Liver (tissue), 9 donors: ENCODE data around the gene KIFC3. TPM values are rescaled to one million over a fixed set of nuclear protein-coding genes. Genes with fewer than 3 reads are reported as not detected.

Source experiments
- DNase-seq: peaks from one replicate; pipeline ENCODE4 v3.0.0-alpha.2; 2017; ENCODE audit warnings: low spot score
- H3K27ac ChIP-seq, 2 donors: one replicate each; pipeline ENCODE4 v1.7.0; 2013; ENCODE audit warnings: inconsistent platforms in 2 of 2, low read length in 2 of 2, control low read depth in 1 of 2, low read depth in 1 of 2, mild to moderate bottlenecking in 1 of 2
- H3K27me3 ChIP-seq, 4 donors: one replicate each; pipeline versions ENCODE4 v1.6.1 to v1.7.0; 2013; ENCODE audit warnings: low read length in 3 of 4, inconsistent platforms in 1 of 4, mild to moderate bottlenecking in 1 of 4, moderate library complexity in 1 of 4; ENCODE audit not compliant: control insufficient read depth in 4 of 4, insufficient read depth in 4 of 4
- H3K36me3 ChIP-seq, 4 donors: one replicate each; pipeline versions ENCODE4 v1.6.1 to v1.7.0; 2013; ENCODE audit warnings: low read length in 3 of 4, mild to moderate bottlenecking in 3 of 4, low read depth in 1 of 4, moderate library complexity in 1 of 4; ENCODE audit not compliant: control insufficient read depth in 4 of 4, insufficient read depth in 3 of 4
- H3K4me1 ChIP-seq, 4 donors: one replicate each; pipeline versions ENCODE4 v1.6.1 to v1.7.0; 2013; ENCODE audit warnings: low read length in 3 of 4, mild to moderate bottlenecking in 3 of 4, moderate library complexity in 1 of 4; ENCODE audit not compliant: control insufficient read depth in 4 of 4, insufficient read depth in 4 of 4
- H3K4me3 ChIP-seq, 3 donors: one replicate each; pipeline versions ENCODE4 v1.6.1 to v1.7.0; 2013; ENCODE audit warnings: low read length in 3 of 3, control low read depth in 1 of 3, low read depth in 1 of 3, mild to moderate bottlenecking in 1 of 3
- H3K9ac ChIP-seq, 2 donors: one replicate each; pipeline ENCODE4 v1.7.0; 2013; ENCODE audit warnings: low read length in 2 of 2, mild to moderate bottlenecking in 2 of 2, moderate library complexity in 2 of 2, control low read depth in 1 of 2, low read depth in 1 of 2
- H3K9me3 ChIP-seq, 4 donors: one replicate each; pipeline versions ENCODE4 v1.6.1 to v1.7.0; 2013; ENCODE audit warnings: low read length in 3 of 4; ENCODE audit not compliant: control insufficient read depth in 4 of 4
- EGR1 ChIP-seq, 2 donors: IDR thresholded peaks; 2 replicates each; pipeline ENCODE4 v1.6.1; 2016 to 2018; ENCODE audit warnings: antibody characterized with exemption in 2 of 2, low read depth in 2 of 2
- FOXA2 ChIP-seq: IDR thresholded peaks from 2 replicates; pipeline ENCODE4 v1.6.1; 2016; ENCODE audit warnings: antibody characterized with exemption
- HNF4A ChIP-seq, 2 donors: conservative IDR thresholded peaks; 2 replicates each; pipeline ENCODE4 v1.6.1; 2016; ENCODE audit warnings: antibody characterized with exemption in 2 of 2, mild to moderate bottlenecking in 2 of 2
- HNF4G ChIP-seq: IDR thresholded peaks from 2 replicates; pipeline ENCODE4 v1.6.1; 2016; ENCODE audit warnings: antibody characterized with exemption
- MAX ChIP-seq: IDR thresholded peaks from 2 replicates; pipeline ENCODE4 v1.6.1; 2016; ENCODE audit warnings: antibody characterized with exemption
- NR2F2 ChIP-seq: IDR thresholded peaks from 2 replicates; pipeline ENCODE4 v1.6.1; 2016; ENCODE audit warnings: antibody characterized with exemption
- RXRA ChIP-seq, 2 donors: IDR thresholded peaks; 2 replicates each; pipeline ENCODE4 v1.6.1; 2017 to 2018; ENCODE audit warnings: antibody characterized with exemption in 2 of 2, mild to moderate bottlenecking in 1 of 2
- SP1 ChIP-seq: IDR thresholded peaks from 2 replicates; pipeline ENCODE4 v1.6.1; 2018; ENCODE audit warnings: antibody characterized with exemption, mild to moderate bottlenecking
- TAF1 ChIP-seq: conservative IDR thresholded peaks from 2 replicates; pipeline ENCODE4 v1.6.1; 2016; ENCODE audit warnings: antibody characterized with exemption, mild to moderate bottlenecking
- YY1 ChIP-seq: IDR thresholded peaks from 2 replicates; pipeline ENCODE4 v1.6.1; 2016; ENCODE audit warnings: antibody characterized with exemption, mild to moderate bottlenecking
- WGBS: extraction: QIAGEN DNeasy Blood & Tissue Kit; methylation state at CpG from one replicate; pipeline ENCODE4 v1.1.7; 2013; 5-methylcytosine and 5-hydroxymethylcytosine counted together
- polyA plus RNA-seq, 2 donors: library from polyadenylated mRNA; stranded (reverse) in 1 of 2; unstranded in 1 of 2; fragments of 200-250 nt in 1 of 2; fragments of >200 nt in 1 of 2; fragmentation: Nextera tagmentation in 1 of 2; extraction: Ambion mirVana in 1 of 2; gene quantifications; one replicate each; pipeline versions ENCODE4 v1.2.1 to v1.2.3, GENCODE V29; 2013 to 2015
- total RNA-seq, 2 donors: library from RNA; depleted of rRNA; stranded (reverse); fragments of >200 nt; gene quantifications; one replicate each; pipeline ENCODE4 v1.2.3, GENCODE V29; 2014
- TF ChIP-seq, protein P1 (sequence below): fragments of 150-350 bp; IDR thresholded peaks from 2 replicates; pipeline ENCODE4 v1.5.1; 2017; ENCODE audit warnings: improper control_type of control experiment, low read depth, low read length; ENCODE audit not compliant: missing input control
- TF ChIP-seq, protein P2 (sequence below): IDR thresholded peaks from 2 replicates; pipeline ENCODE4 v1.6.1; 2016; ENCODE audit warnings: antibody characterized with exemption
- TF ChIP-seq, protein P3 (sequence below): IDR thresholded peaks from 2 replicates; pipeline ENCODE4 v1.6.1; 2016; ENCODE audit warnings: antibody characterized with exemption
- donor health status: healthy.
- donor health status: healthy.
- donor health status: healthy.
- donor health status: healthy.
- donor health status: healthy.

Gene KIFC3
- total and polyA plus RNA-seq, 4 donors: 16.5 to 103 (median 27.4) TPM

GRCh38 chr16:57775661-57776469, 26.4 kb downstream of the KIFC3 start:
- TF ChIP-seq, protein P1, sequence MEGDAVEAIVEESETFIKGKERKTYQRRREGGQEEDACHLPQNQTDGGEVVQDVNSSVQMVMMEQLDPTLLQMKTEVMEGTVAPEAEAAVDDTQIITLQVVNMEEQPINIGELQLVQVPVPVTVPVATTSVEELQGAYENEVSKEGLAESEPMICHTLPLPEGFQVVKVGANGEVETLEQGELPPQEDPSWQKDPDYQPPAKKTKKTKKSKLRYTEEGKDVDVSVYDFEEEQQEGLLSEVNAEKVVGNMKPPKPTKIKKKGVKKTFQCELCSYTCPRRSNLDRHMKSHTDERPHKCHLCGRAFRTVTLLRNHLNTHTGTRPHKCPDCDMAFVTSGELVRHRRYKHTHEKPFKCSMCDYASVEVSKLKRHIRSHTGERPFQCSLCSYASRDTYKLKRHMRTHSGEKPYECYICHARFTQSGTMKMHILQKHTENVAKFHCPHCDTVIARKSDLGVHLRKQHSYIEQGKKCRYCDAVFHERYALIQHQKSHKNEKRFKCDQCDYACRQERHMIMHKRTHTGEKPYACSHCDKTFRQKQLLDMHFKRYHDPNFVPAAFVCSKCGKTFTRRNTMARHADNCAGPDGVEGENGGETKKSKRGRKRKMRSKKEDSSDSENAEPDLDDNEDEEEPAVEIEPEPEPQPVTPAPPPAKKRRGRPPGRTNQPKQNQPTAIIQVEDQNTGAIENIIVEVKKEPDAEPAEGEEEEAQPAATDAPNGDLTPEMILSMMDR: no peak
- no peak for TF ChIP-seq YY1
- TF ChIP-seq TAF1: no peak
- no peak for TF ChIP-seq MAX
- no peak for TF ChIP-seq EGR1 (IDR thresholded peaks at IDR 0.05; ENCODE audit: low read depth in 2 of 2)
- TF ChIP-seq NR2F2: no peak
- TF ChIP-seq HNF4A (conservative IDR thresholded peaks at IDR 0.05): no peak
- TF ChIP-seq RXRA (IDR thresholded peaks at IDR 0.05): no peak
- no peak for TF ChIP-seq FOXA2
- TF ChIP-seq, protein P2, sequence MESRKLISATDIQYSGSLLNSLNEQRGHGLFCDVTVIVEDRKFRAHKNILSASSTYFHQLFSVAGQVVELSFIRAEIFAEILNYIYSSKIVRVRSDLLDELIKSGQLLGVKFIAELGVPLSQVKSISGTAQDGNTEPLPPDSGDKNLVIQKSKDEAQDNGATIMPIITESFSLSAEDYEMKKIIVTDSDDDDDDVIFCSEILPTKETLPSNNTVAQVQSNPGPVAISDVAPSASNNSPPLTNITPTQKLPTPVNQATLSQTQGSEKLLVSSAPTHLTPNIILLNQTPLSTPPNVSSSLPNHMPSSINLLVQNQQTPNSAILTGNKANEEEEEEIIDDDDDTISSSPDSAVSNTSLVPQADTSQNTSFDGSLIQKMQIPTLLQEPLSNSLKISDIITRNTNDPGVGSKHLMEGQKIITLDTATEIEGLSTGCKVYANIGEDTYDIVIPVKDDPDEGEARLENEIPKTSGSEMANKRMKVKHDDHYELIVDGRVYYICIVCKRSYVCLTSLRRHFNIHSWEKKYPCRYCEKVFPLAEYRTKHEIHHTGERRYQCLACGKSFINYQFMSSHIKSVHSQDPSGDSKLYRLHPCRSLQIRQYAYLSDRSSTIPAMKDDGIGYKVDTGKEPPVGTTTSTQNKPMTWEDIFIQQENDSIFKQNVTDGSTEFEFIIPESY: no peak
- no peaks in the 10 kb centered on the region for H3K9me3 ChIP-seq
- H3K27ac ChIP-seq: no peak overlapping the region
- DNase-seq: no peak
- no peaks in the 10 kb centered on the region for H3K27me3 ChIP-seq
- H3K4me1 ChIP-seq: no peaks in the 10 kb centered on the region
- H3K4me3 ChIP-seq: no peak overlapping the region
- H3K36me3 ChIP-seq: peaks cover 7 to 30% (median 14%) of the 10 kb centered on the region in 4 donors
- no peak overlapping the region for H3K9ac ChIP-seq
- 81% methylated on average over 23 of the region's 23 CpGs for WGBS

- Histone ChIP-seq H3K9me3 (no peaks in the 10 kb centered on the region), H3K4me1 (no peaks in the 10 kb centered on the region), H3K4me3 (no peak overlapping the region), H3K36me3 (peaks cover 16 to 41% (median 22%) of the 10 kb centered on the region in 4 donors), H3K27ac (no peak overlapping the region), H3K27me3 (no peaks in the 10 kb centered on the region), H3K9ac (no peak overlapping the region)
- no peak for DNase-seq
- WGBS: 90% methylated on average over 12 of the region's 12 CpGs
- TF ChIP-seq SP1 (no peak), HNF4G (no peak), RXRA (IDR thresholded peaks at IDR 0.05) (no peak), MAX (no peak), HNF4A (conservative IDR thresholded peaks at IDR 0.05) (no peak)
- TF ChIP-seq, protein P3, sequence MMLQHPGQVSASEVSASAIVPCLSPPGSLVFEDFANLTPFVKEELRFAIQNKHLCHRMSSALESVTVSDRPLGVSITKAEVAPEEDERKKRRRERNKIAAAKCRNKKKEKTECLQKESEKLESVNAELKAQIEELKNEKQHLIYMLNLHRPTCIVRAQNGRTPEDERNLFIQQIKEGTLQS: no peak
- TF ChIP-seq, protein P2: no peak
These were observed 27.5 kb downstream of the KIFC3 start for GRCh38 chr16:57774705-57775285.
